NCI-H1417 (cell line): ENCODE data around the gene NFATC1.
"Not testable (repeated sequence)": the region's sequence is repeated elsewhere in the genome, so short reads cannot be mapped to it uniquely, and the experiment has no call there.

Source experiments
- DNase-seq, 3 experiments: peaks; one replicate each; lab custom pipeline; 2025; lab: John Stamatoyannopoulos, UW

The NFATC1 gene

GRCh38 chr18:79476031-79476917 is 80.5 kb downstream of the NFATC1 start:
- no peak for DNase-seq

- DNase-seq, result no peak
Observed at GRCh38 chr18:79476918-79477571, 81.3 kb downstream of the NFATC1 start.

- DNase-seq, result no peak
Observed at GRCh38 chr18:79477711-79478483, 82.2 kb downstream of the NFATC1 start.

GRCh38 chr18:79478484-79479115 is 82.9 kb downstream of the NFATC1 start:
- no peak for DNase-seq

- no peak for DNase-seq
Observed at GRCh38 chr18:79479116-79479760, 83.5 kb downstream of the NFATC1 start.

GRCh38 chr18:79479761-79480161 is 84.0 kb downstream of the NFATC1 start:
- DNase-seq, result no peak

- no peak for DNase-seq
Observed at GRCh38 chr18:79480171-79481045, 84.7 kb downstream of the NFATC1 start.

- DNase-seq, result peak in 1 of 3 experiments; percentile 21
Observed at GRCh38 chr18:79481046-79481790, 85.5 kb downstream of the NFATC1 start.

- not testable (repeated sequence) for DNase-seq
Observed at GRCh38 chr18:79483393-79483792, 87.7 kb downstream of the NFATC1 start.

GRCh38 chr18:79483971-79484491 is 88.3 kb downstream of the NFATC1 start:
- no peak for DNase-seq

- DNase-seq, result peak; percentile 2 to 86 (median 75)
Observed at GRCh38 chr18:79484661-79485621, 89.2 kb downstream of the NFATC1 start.

GRCh38 chr18:79485788-79486355 is 90.1 kb downstream of the NFATC1 start:
- DNase-seq, result no peak

GRCh38 chr18:79486356-79487182 is 90.8 kb downstream of the NFATC1 start:
- no peak for DNase-seq

- DNase-seq, result no peak
Observed at GRCh38 chr18:79487183-79487800, 91.6 kb downstream of the NFATC1 start.

GRCh38 chr18:79487801-79488201 is 92.1 kb downstream of the NFATC1 start:
- no peak for DNase-seq

GRCh38 chr18:79488311-79489050 is 92.8 kb downstream of the NFATC1 start:
- DNase-seq, result no peak
